IPS-18a (cell line): ENCODE data around the gene STARD9.

Experiments used
- H3K27ac ChIP-seq: one replicate; pipeline ENCODE4 v1.5.1; 2013; ENCODE audit warnings: low read length
- H3K27me3 ChIP-seq: one replicate; pipeline ENCODE4 v1.6.1; 2013; ENCODE audit warnings: mild to moderate bottlenecking, low read length; ENCODE audit not compliant: control insufficient read depth, insufficient read depth
- H3K36me3 ChIP-seq: one replicate; pipeline ENCODE4 v1.6.1; 2013; ENCODE audit warnings: low read depth, low read length; ENCODE audit not compliant: control insufficient read depth
- H3K4me1 ChIP-seq: one replicate; pipeline ENCODE4 v1.6.1; 2013; ENCODE audit warnings: low read depth, low read length; ENCODE audit not compliant: control insufficient read depth
- H3K4me3 ChIP-seq: one replicate; pipeline ENCODE4 v1.5.1; 2013; ENCODE audit warnings: low read length
- H3K9ac ChIP-seq: one replicate; pipeline ENCODE4 v1.6.1; 2013; ENCODE audit warnings: mild to moderate bottlenecking, low read length, moderate library complexity
- H3K9me3 ChIP-seq: one replicate; pipeline ENCODE4 v1.6.1; 2013; ENCODE audit warnings: low read depth, low read length; ENCODE audit not compliant: control insufficient read depth

STARD9 gene

DNA sequence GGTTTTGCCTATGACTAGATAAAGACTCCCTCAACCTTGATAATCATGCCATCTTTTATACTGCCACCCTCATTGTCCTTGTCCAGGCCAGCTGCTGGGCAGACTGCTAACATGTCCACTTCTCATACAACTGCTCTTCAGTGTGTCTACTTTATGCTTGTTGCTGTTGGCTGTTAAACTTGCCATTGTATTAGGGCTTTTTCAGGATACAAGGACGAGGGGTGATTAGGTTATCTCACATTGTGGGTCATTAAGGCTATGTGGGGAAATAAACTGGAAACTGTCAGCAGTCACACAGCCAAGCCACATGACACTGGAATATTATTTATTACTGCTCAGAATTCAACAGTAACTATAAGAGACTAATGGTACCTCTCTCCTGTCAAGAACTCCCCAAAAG lies 36.1 kb downstream of the STARD9 start:
- H3K27ac ChIP-seq: no peak overlapping the region
- no peaks in the 10 kb centered on the region for H3K4me1 ChIP-seq
- H3K36me3 ChIP-seq: no peaks in the 10 kb centered on the region
- no peak overlapping the region for H3K4me3 ChIP-seq
- no peak overlapping the region for H3K9ac ChIP-seq
- no peaks in the 10 kb centered on the region for H3K9me3 ChIP-seq
- no peaks in the 10 kb centered on the region for H3K27me3 ChIP-seq

DNA sequence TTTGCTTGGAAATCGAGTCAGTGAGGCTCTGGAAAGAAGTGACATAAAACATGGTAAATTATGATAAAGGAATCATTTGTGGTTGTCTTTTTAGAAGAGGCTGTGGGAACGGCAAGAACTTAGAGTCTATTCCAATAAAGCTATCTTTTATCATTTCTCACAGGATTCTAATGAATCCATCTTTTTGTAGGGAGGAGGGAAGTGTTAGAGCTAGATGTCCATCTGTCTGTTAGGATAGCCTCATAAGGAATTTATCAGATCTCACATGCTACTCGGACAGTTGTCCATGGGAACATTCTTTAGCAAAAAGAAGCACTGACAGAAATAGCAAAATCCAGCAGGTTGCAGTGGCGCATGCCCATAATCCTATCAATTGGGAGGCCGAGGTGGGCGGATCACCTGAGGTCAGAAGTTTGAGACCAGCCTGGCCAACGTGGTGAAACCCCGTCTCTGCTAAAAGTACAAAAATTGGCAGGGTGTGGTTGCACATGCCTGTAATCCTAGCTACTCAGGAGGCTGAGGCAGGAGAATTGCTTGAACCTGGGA lies 37.0 kb downstream of the STARD9 start:
- Histone ChIP-seq H3K9me3 (no peaks in the 10 kb centered on the region), H3K9ac (no peak overlapping the region), H3K4me1 (no peaks in the 10 kb centered on the region), H3K27ac (no peak overlapping the region), H3K4me3 (no peak overlapping the region), H3K27me3 (no peaks in the 10 kb centered on the region), H3K36me3 (no peaks in the 10 kb centered on the region)

GRCh38 chr15:42616107-42616506 lies 40.7 kb downstream of the STARD9 start:
- Histone ChIP-seq H3K27me3 (no peaks in the 10 kb centered on the region), H3K9ac (no peak overlapping the region), H3K9me3 (no peaks in the 10 kb centered on the region), H3K27ac (no peak overlapping the region), H3K36me3 (no peaks in the 10 kb centered on the region), H3K4me3 (no peak overlapping the region), H3K4me1 (peaks cover 16% of the 10 kb centered on the region)

GRCh38 chr15:42619656-42620371 lies 44.4 kb downstream of the STARD9 start:
- Histone ChIP-seq H3K27me3 (no peaks in the 10 kb centered on the region), H3K9ac (peak overlapping the region; percentile 17), H3K27ac (peak overlapping the region; percentile 37), H3K36me3 (no peaks in the 10 kb centered on the region), H3K4me3 (no peak overlapping the region), H3K9me3 (no peaks in the 10 kb centered on the region), H3K4me1 (peaks cover 16% of the 10 kb centered on the region)

DNA sequence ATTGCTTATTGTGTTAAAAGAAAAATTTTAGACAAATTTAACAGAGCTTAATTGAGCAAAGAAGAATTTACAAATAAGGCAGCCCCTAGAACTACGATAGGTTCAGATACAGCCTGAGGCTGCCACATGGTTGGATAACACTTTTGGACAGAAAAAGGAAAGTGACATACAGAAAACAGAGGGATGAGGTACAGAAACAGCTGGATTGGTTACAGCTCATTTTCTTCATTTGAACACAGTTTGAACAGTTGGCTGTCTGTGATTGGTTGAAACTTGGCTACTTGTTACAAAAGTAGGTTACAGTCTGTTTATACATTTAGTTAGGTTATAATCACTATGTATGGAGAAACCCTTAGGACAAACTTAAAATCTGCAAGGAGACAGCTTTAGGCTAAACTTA lies 46.0 kb downstream of the STARD9 start:
- no peak overlapping the region for H3K4me3 ChIP-seq
- H3K9ac ChIP-seq: no peak overlapping the region
- no peaks in the 10 kb centered on the region for H3K9me3 ChIP-seq
- H3K36me3 ChIP-seq: no peaks in the 10 kb centered on the region
- peaks cover 16% of the 10 kb centered on the region for H3K4me1 ChIP-seq
- no peak overlapping the region for H3K27ac ChIP-seq
- no peaks in the 10 kb centered on the region for H3K27me3 ChIP-seq

DNA sequence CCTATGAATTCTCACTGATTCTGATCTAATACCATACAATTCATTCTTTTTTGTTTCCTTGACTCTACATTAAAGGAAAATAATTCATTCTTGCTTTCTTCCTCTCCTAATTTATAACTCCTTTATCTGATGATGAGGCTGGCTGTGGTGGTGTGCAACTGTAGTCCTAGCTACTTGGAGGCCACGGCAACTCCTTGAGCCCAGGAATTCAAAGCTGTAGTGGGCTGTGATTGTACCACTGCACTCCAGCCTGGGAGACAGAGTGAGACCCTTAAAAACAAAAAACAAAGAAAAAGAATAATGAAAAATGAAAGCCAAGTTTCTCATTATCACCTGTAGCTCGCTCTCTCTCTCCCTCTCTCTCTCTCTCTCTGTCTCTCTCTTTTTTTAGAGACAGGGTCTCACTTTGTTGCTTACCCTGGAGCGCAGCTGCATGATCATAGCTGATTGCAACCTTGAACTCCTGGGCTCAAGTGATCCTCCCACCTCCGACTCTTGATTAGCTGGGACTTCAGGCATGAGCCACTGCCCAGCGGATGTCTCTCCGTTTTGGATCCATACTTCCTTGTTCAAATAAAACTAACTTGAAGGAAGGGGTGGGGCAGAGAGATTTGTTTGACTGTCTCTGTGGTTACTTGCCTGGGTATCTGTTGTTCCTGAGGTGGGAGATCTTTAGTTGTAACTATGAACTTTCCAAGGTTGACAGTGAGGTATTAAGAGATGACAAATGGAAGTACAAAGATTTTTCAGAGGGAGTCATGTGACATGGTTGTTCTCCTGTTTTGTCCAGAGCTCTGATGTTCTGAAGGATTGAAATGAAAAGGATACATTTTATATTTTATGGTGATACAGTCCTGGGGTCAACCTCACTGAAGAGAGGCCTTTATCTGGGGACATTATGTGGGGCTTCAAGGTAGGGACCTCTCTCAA lies 46.9 kb downstream of the STARD9 start:
- H3K9me3 ChIP-seq: no peaks in the 10 kb centered on the region
- no peak overlapping the region for H3K27ac ChIP-seq
- no peaks in the 10 kb centered on the region for H3K27me3 ChIP-seq
- H3K4me3 ChIP-seq: no peak overlapping the region
- no peaks in the 10 kb centered on the region for H3K36me3 ChIP-seq
- peaks cover 16% of the 10 kb centered on the region for H3K4me1 ChIP-seq
- no peak overlapping the region for H3K9ac ChIP-seq

GRCh38 chr15:42623951-42624350 lies 48.5 kb downstream of the STARD9 start:
- Histone ChIP-seq H3K27me3 (no peaks in the 10 kb centered on the region), H3K4me3 (no peak overlapping the region), H3K36me3 (no peaks in the 10 kb centered on the region), H3K9ac (no peak overlapping the region), H3K9me3 (no peaks in the 10 kb centered on the region), H3K4me1 (peaks cover 15% of the 10 kb centered on the region), H3K27ac (no peak overlapping the region)

DNA sequence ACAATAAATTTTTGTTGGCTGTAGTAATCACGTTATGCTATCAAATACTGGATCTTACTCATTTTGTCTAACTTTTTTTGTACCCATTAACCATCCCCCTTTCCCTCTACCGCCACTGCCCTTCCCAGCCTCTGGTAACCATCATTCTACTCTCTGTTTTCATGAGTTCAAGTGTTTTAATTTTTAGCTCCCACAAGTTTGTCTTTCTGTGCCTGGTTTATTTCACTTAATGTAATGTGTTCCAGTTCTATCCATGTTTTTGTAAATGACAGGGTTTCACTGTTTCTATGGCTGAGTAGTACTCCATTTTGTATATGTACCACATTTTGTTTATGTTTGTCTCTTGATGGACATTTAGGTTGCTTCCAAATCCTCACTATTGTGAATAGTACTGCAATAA lies 52.1 kb downstream of the STARD9 start:
- H3K27me3 ChIP-seq: no peaks in the 10 kb centered on the region
- no peaks in the 10 kb centered on the region for H3K36me3 ChIP-seq
- no peak overlapping the region for H3K9ac ChIP-seq
- H3K27ac ChIP-seq: no peak overlapping the region
- no peaks in the 10 kb centered on the region for H3K9me3 ChIP-seq
- no peak overlapping the region for H3K4me3 ChIP-seq
- H3K4me1 ChIP-seq: no peaks in the 10 kb centered on the region

DNA sequence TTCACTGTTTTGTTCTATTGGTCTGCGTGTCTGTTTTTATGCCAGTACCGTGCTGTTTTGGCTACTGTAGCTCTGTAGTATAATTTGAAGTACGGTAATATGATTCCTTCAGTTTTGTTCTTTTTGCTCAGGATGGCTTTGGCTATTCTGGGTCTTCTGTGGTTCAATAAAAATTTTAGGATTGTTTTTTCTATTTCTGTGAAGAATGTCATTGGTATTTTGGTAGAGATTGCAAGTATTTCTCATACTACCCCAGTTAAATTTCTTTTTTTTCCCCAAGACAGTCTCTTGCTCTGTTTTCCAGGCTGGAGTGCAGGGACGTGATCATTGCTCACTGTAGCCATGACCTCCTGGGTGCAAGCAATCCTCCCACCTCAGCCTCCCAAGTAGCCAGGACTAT lies 53.4 kb downstream of the STARD9 start:
- Histone ChIP-seq H3K27me3 (no peaks in the 10 kb centered on the region), H3K4me3 (no peak overlapping the region), H3K27ac (no peak overlapping the region), H3K4me1 (no peaks in the 10 kb centered on the region), H3K9me3 (no peaks in the 10 kb centered on the region), H3K9ac (no peak overlapping the region), H3K36me3 (no peaks in the 10 kb centered on the region)

GRCh38 chr15:42632105-42632675 lies 56.8 kb downstream of the STARD9 start:
- H3K27me3 ChIP-seq: no peaks in the 10 kb centered on the region
- no peak overlapping the region for H3K27ac ChIP-seq
- H3K9ac ChIP-seq: no peak overlapping the region
- H3K9me3 ChIP-seq: no peaks in the 10 kb centered on the region
- no peak overlapping the region for H3K4me3 ChIP-seq
- H3K36me3 ChIP-seq: no peaks in the 10 kb centered on the region
- no peaks in the 10 kb centered on the region for H3K4me1 ChIP-seq

GRCh38 chr15:42640109-42640508 lies 64.7 kb downstream of the STARD9 start:
- Histone ChIP-seq H3K4me3 (no peak overlapping the region), H3K36me3 (no peaks in the 10 kb centered on the region), H3K27me3 (no peaks in the 10 kb centered on the region), H3K9me3 (no peaks in the 10 kb centered on the region), H3K4me1 (no peaks in the 10 kb centered on the region), H3K27ac (no peak overlapping the region), H3K9ac (no peak overlapping the region)
